ENCODE data around the gene CLIP3. TPM values are rescaled to one million over a fixed set of nuclear protein-coding genes. Genes with fewer than 3 reads are reported as not detected.

The CLIP3 gene
- total and polyA plus RNA-seq, 2 of the 13 experiments (the other 11 are each of a cell fraction or from before 2014, with no cell fraction given) = 0.15 to 1.2 TPM

GRCh38 chr19:36054119-36054732 is 21.6 kb upstream of the CLIP3 start, which contains the start of gene THAP8 (continued):
- TF ChIP-seq ZNF609 (CRISPR knock-in tag; IDR thresholded peaks at IDR 0.05; ENCODE audit: borderline replicate concordance) = peak; percentile 55; the same call in 1 of the 2 replicates
- 0 out of 2 replicates have a peak, but pooled peaks have one; percentile 49 for TF ChIP-seq ZNF777 (CRISPR knock-in tag; IDR thresholded peaks at IDR 0.05)
- no peak for TF ChIP-seq FOXM1 (CRISPR knock-in tag; IDR thresholded peaks at IDR 0.05)
- no peak for TF ChIP-seq ZNF75D (CRISPR knock-in tag; IDR thresholded peaks at IDR 0.05; ENCODE audit: borderline replicate concordance)
- TF ChIP-seq, protein P1, sequence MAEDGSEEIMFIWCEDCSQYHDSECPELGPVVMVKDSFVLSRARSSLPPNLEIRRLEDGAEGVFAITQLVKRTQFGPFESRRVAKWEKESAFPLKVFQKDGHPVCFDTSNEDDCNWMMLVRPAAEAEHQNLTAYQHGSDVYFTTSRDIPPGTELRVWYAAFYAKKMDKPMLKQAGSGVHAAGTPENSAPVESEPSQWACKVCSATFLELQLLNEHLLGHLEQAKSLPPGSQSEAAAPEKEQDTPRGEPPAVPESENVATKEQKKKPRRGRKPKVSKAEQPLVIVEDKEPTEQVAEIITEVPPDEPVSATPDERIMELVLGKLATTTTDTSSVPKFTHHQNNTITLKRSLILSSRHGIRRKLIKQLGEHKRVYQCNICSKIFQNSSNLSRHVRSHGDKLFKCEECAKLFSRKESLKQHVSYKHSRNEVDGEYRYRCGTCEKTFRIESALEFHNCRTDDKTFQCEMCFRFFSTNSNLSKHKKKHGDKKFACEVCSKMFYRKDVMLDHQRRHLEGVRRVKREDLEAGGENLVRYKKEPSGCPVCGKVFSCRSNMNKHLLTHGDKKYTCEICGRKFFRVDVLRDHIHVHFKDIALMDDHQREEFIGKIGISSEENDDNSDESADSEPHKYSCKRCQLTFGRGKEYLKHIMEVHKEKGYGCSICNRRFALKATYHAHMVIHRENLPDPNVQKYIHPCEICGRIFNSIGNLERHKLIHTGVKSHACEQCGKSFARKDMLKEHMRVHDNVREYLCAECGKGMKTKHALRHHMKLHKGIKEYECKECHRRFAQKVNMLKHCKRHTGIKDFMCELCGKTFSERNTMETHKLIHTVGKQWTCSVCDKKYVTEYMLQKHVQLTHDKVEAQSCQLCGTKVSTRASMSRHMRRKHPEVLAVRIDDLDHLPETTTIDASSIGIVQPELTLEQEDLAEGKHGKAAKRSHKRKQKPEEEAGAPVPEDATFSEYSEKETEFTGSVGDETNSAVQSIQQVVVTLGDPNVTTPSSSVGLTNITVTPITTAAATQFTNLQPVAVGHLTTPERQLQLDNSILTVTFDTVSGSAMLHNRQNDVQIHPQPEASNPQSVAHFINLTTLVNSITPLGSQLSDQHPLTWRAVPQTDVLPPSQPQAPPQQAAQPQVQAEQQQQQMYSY (CRISPR knock-in tag; IDR thresholded peaks at IDR 0.05) = no peak
- TF ChIP-seq, protein P2, sequence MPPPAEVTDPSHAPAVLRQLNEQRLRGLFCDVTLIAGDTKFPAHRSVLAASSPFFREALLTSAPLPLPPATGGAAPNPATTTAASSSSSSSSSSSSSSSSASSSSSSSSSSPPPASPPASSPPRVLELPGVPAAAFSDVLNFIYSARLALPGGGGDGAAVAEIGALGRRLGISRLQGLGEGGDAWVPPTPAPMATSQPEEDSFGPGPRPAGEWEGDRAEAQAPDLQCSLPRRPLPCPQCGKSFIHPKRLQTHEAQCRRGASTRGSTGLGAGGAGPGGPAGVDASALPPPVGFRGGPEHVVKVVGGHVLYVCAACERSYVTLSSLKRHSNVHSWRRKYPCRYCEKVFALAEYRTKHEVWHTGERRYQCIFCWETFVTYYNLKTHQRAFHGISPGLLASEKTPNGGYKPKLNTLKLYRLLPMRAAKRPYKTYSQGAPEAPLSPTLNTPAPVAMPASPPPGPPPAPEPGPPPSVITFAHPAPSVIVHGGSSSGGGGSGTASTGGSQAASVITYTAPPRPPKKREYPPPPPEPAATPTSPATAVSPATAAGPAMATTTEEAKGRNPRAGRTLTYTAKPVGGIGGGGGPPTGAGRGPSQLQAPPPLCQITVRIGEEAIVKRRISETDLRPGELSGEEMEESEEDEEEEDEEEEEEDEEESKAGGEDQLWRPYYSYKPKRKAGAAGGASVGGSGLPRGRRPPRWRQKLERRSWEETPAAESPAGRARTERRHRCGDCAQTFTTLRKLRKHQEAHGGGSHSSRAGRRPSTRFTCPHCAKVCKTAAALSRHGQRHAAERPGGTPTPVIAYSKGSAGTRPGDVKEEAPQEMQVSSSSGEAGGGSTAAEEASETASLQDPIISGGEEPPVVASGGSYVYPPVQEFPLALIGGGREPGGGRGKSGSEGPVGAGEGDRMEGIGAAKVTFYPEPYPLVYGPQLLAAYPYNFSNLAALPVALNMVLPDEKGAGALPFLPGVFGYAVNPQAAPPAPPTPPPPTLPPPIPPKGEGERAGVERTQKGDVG (CRISPR knock-in tag; IDR thresholded peaks at IDR 0.05; ENCODE audit: borderline replicate concordance) = no peak
- TF ChIP-seq HDAC1 (CRISPR knock-in tag; IDR thresholded peaks at IDR 0.05) = no peak; the same call in 1 of the 2 replicates
- TF ChIP-seq ZBTB43 (CRISPR knock-in tag; conservative IDR thresholded peaks at IDR 0.05) = 0 out of 2 replicates have a peak, but pooled peaks have one; percentile 68
- TF ChIP-seq ZNF773 (CRISPR knock-in tag; IDR thresholded peaks at IDR 0.05; ENCODE audit: borderline replicate concordance) = no peak
- TF ChIP-seq ZNF780A (CRISPR knock-in tag; IDR thresholded peaks at IDR 0.05) = no peak
- TF ChIP-seq MIER2 (CRISPR knock-in tag; IDR thresholded peaks at IDR 0.05) = peak; percentile 53; the same call in 1 of the 2 replicates
- no peak for TF ChIP-seq PLRG1 (conservative IDR thresholded peaks at IDR 0.05)
- peak; percentile 82 for TF ChIP-seq POLR2G (IDR thresholded peaks at IDR 0.05; ENCODE audit: low read depth, low read length)
- peak; percentile 80; the same call in 1 of the 2 replicates for TF ChIP-seq SNAPC2 (CRISPR knock-in tag; IDR thresholded peaks at IDR 0.05)
- peak; percentile 34; the same call in 1 of the 2 replicates for TF ChIP-seq REPIN1 (CRISPR knock-in tag; IDR thresholded peaks at IDR 0.05; ENCODE audit: borderline replicate concordance, low read depth)
- TF ChIP-seq NFYB (CRISPR knock-in tag; IDR thresholded peaks at IDR 0.05) = no peak

Measured in HepG2 (cell line).